ENCODE results near the gene C10orf67.

The C10orf67 gene

DNA sequence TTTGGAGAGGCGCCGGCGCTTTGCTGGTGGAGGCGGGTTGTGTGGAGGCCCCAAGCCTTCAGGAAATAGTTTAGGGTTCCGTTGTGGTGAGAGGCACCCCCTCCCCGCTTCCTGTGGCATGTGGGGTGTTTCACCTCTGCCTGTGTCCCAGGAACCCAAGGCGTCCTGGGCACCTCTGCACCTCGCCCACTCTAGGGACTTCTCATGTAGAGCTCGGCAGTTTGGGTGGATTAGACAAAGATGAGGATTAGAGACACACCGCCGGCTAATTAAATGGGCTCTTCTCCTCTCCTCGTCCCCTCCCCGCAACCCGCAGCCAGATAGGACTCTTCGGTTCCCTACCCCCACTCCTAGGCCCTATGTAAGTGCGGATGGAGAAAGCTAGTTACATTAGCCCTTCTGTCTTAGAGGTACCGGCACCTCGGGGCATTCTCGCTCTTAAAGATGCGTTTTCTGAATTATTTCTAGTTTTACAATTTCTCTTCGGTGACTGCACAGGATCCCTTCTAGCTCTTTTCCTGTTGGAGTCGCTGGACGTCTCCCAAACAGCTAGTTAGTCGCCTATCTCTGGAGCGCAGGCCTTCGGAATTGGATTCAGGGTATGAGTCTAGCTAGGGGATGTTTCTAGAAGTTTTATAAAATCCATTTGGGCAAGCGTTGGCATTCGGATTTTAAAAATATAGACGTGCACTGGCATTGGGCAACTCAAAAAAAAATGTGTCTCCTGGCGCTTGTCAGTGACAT is 144.7 kb downstream of the C10orf67 start:
- no peak for DNase-seq

DNA sequence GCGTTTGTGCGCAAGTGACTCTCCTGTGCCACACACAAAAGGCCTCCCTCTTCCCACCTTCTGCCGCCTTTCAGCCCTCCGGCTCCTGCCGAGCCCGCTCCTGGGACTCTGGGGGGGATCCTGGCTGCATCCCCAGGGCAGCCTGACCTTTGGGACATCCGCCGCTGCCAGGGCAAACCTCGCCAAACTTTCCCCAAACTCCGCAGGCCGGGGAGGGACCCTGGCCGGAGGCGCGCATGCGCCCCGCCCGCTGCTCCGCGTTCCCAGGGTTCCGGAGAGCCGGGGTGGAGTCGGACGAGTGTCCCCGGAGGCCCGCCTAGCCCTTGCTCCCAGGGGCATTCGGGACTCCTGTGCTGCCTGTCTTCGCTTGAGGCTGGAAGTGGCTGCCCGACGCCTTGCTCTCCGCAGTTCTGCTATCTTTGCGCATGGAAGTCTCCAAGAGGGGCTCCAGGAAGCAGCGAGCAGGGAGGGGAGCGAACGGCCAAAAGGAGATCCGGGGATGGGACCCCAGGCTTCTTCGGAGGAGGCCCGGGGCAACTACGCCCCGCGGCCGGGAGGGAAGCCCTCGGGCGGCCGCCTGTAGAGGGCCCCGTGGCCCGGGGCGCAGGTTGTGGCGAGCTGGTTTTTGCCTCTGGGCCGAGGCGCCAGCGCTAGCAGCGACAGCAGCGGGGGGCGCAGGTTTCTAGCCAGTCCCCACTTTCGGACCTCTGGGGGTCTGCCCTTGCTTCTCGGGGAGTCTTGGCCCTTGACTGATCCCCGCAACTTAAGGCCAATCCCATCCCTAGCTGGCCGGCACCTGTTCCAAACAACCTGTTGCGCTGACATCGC is 145.4 kb downstream of the C10orf67 start:
- no peak for DNase-seq

DNA sequence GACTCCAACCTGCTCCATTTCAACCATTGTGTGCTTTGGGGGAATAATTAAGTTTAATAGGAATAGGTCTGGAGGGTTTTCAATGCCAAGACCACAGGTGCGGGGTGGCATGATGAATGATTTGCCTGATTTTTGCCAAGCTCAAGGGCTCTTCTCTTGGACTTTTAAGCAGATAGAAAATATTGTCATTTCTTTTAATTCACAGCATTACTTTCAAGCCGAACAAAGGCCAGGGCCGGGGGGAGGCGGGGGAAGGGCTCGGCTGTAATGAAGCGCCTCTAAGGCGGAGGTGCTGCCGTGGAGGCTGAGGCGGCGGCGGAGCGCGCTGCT is 146.0 kb downstream of the C10orf67 start:
- no peak for DNase-seq

- DNase-seq: no peak
These were observed 147.2 kb downstream of the C10orf67 start for GRCh38 chr10:23197416-23197861.

DNA sequence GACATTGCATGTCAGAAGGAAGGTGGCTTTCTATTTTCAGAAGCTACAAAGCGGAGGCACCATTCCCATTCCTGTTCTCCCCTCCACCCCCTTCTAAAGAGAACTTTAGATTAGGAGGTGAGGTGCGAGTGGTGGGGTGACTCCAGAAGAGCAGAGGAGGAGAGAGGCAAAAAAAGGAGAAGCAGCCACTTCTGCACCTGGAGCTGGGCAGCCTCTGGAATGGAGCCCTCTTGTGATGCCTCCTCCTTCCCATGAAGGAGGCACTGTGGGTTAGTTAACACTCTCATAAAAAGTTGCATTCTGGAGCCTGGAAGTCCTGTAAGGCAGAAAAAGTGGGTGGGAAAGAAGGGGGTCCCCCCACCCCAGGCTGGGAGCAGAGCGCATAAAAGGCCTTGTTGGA is 147.7 kb downstream of the C10orf67 start:
- no peak for DNase-seq

DNA sequence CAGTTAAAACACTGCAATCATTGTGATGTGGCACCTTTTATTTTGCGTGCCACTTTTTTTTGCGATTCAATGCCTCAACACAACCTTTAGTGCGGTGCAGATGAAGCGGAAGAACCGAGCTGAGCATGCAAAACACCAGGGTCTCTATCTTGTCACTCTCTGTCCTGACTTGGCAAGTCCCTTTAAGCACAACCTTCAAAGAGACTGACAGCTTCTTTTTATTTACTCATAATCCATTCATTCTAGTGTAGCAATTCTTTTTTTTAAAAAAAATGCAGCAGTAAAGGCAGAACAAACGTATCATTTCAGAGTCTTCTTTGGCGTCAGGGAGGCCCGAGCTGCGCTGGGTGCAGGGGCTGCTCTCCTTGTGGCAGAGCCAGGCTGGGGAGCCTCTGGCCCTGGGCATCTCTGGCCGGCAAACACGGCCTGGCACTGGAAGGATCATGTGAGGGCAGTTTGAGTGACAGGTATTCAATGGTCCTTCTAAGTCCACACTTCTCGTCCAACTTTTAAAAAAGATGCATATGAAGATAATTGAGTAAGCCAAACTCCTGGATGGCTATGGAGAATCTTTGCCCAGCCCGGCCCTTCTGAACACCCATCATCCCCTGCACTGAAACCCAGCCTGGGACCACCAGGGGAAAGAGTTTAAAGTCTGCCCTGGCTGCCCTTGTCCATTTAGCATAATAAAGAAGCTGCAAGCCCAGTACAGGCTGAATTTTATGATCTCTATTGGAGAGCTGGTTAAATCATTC is 148.6 kb downstream of the C10orf67 start:
- DNase-seq: no peak

- DNase-seq: no peak
These were observed 149.4 kb downstream of the C10orf67 start for GRCh38 chr10:23194966-23195845.

- no peak for DNase-seq
These were observed 150.1 kb downstream of the C10orf67 start for GRCh38 chr10:23194471-23194965.

GRCh38 chr10:23193435-23194074 is 151.0 kb downstream of the C10orf67 start:
- DNase-seq: no peak

DNA sequence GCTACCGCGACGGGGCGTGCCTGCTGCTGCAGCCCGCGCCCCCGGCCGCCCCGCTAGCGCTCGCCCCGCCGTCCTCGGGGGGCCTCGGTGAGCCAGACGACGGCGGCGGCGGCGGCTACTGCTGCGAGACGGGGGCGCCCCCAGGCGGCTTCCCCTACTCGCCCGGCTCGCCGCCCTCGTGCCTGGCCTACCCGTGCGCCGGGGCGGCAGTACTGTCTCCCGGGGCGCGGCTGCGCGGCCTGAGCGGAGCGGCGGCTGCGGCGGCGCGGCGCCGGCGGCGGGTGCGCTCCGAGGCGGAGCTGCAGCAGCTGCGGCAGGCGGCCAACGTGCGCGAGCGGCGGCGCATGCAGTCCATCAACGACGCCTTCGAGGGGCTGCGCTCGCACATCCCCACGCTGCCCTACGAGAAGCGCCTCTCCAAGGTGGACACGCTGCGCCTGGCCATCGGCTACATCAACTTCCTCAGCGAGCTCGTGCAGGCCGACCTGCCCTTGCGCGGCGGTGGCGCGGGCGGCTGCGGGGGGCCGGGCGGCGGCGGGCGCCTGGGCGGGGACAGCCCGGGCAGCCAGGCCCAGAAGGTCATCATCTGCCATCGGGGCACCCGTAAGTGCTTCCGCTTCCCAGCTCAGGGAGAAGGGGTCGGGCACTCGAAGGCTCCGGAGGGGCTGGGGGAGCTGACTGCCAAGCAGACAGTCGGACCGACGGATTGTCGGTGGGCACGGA is 151.7 kb downstream of the C10orf67 start:
- DNase-seq: no peak

DNA sequence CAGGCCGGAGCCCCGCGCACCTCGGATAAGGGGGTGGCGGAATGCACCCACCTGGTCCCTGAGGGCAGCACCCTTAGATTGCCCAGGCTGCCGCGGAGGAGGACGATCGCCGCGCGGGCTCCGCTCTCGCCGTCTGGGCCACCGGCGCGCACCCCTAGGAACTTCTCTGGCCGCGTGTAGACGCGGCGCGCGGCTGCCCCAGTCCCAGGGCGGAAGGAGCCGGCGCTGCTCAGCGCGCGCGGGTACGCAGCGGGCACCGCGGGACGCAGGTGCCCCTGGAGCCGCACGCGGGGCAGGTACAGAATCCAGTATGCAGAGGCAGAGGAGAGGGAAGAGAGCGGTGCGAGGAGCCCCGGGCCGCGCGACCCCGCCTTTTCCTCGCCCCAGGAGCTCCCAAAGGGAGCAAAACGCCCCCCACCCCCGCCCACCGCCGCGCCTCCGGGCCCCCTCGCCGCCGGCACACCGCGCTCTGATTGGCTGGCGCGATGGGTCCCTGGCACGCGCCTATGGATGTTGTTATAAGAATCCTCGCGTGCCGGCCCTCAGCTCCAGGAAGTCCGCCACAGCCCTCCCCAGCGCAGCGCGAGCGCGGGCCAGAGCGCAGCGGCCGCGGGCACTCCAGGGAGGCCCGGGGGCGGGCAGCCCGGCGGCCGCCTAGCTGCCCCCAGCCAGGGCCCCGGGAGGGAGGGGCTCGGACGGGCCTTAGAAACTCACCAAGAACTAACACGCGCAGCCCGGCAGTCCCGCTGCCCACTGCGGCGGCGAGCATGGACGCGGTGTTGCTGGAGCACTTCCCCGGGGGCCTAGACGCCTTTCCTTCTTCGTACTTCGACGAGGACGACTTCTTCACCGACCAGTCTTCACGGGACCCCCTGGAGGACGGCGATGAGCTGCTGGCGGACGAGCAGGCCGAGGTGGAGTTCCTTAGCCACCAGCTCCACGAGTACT is 152.6 kb downstream of the C10orf67 start, which contains the start of gene PTF1A:
PTF1A (plus strand) TSS at position 549 of the 948 bp plus-strand sequence; CDS start at position 768, 219 bp downstream.
- no peak for DNase-seq

- DNase-seq: no peak
These were observed 153.5 kb downstream of the C10orf67 start for GRCh38 chr10:23190872-23191763.

- DNase-seq: no peak
These were observed 155.6 kb downstream of the C10orf67 start for GRCh38 chr10:23189024-23189423.

DNA sequence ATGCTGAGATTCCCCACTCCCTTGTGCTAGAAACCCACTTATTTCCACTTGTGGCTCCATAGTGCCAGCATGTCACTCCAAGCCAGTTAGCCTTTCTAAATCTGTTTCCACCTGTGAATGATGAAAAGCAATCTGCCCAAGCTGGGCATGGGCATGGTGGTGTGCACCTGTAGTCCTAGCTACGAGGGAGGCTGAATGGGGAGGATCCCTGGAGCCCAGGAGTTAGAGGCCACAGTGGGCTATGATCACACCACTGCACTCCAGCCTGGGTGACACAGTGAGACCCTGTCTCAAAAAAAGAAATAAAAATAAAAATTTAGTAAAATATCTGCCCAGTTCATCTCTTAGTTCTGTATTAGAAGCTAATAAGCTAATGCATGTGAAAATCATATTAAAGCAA is 157.4 kb downstream of the C10orf67 start:
- DNase-seq: no peak

DNA sequence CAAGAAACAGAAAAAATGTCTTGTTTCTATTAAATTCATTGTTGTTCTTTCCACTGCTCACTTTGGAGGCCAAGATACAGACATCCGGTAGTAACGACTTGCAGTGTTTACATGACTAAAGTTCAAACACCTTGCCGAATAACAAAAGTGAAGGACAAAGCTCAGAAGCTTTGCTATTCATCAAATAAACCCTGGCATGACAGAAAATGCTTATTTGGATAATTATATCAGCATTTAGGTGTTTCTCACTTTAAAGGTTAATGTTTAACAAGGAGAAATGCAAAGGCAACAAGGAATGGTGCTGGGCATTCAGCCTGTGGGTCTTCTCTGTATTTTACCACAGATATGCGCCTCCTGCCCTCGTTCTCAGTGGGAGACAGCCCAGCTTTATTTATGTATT is 157.9 kb downstream of the C10orf67 start:
- DNase-seq: no peak

- DNase-seq: no peak
These were observed 158.4 kb downstream of the C10orf67 start for GRCh38 chr10:23186178-23186577.

GRCh38 chr10:23174977-23175512 is 169.6 kb downstream of the C10orf67 start:
- DNase-seq: no peak

Measured in hypothalamus (tissue), 51 donors.